Smooth muscle cell (in vitro differentiated cells): ENCODE measurements around the gene MORN4. TPM values are rescaled to one million over a fixed set of nuclear protein-coding genes. Genes with fewer than 3 reads are reported as not detected.

ENCODE experiments used
- DNase-seq: peaks from one replicate; lab custom pipeline; 2025; ENCODE audit not compliant: unreplicated experiment; lab: John Stamatoyannopoulos, UW
- H2AFZ ChIP-seq: fragments of 200-600 bp; sonication (generic); 2 replicates; pipeline ENCODE4 v1.6.0; 2016; ENCODE audit warnings: antibody characterized with exemption, low read depth, mild to moderate bottlenecking
- H3F3A ChIP-seq: fragments of 200-600 bp; sonication (generic); 2 replicates; pipeline ENCODE4 v1.6.0; 2017; ENCODE audit warnings: antibody characterized with exemption, low read depth
- H3K27ac ChIP-seq: fragments of 200-600 bp; sonication (generic); 2 replicates; pipeline ENCODE4 v1.5.1; 2016; ENCODE audit warnings: low read depth, mild to moderate bottlenecking
- H3K27me3 ChIP-seq: fragments of 200-600 bp; sonication (generic); 2 replicates; pipeline ENCODE4 v1.6.1; 2016; ENCODE audit warnings: low read depth, mild to moderate bottlenecking
- H3K36me3 ChIP-seq: fragments of 200-600 bp; sonication (generic); 2 replicates; pipeline ENCODE4 v1.5.1; 2016; ENCODE audit warnings: low read depth
- H3K4me1 ChIP-seq: fragments of 200-600 bp; sonication (generic); 2 replicates; pipeline ENCODE4 v1.5.1; 2016; ENCODE audit warnings: low read depth
- H3K4me2 ChIP-seq: fragments of 200-600 bp; sonication (generic); 2 replicates; pipeline ENCODE4 v1.6.0; 2016; ENCODE audit warnings: mild to moderate bottlenecking
- H3K4me3 ChIP-seq: fragments of 200-600 bp; sonication (generic); 2 replicates; pipeline ENCODE4 v1.5.1; 2016; ENCODE audit warnings: mild to moderate bottlenecking
- H3K79me2 ChIP-seq: fragments of 200-600 bp; sonication (generic); 2 replicates; pipeline ENCODE4 v1.6.0; 2016; ENCODE audit warnings: low read depth, mild to moderate bottlenecking
- H3K9ac ChIP-seq: fragments of 200-600 bp; sonication (generic); 2 replicates; pipeline ENCODE4 v1.6.0; 2016; ENCODE audit warnings: low read depth
- H3K9me3 ChIP-seq: fragments of 200-600 bp; sonication (generic); replicated peaks from 2 replicates; pipeline ENCODE4 v1.5.1; 2016; ENCODE audit warnings: low read depth
- H4K20me1 ChIP-seq: fragments of 200-600 bp; sonication (generic); 2 replicates; pipeline ENCODE4 v1.6.0; 2016; ENCODE audit warnings: low read depth
- WGBS: methylation state at CpG from one replicate; pipeline ENCODE4 v1.1.7; 2016; ENCODE audit warnings: low lambda C conversion rate; 5-methylcytosine and 5-hydroxymethylcytosine counted together
- polyA plus RNA-seq: library from polyadenylated mRNA; unstranded; fragments of >200 nt; fragmentation: Nextera tagmentation; extraction: Ambion mirVana; gene quantifications from 2 replicates; pipeline ENCODE4 v1.2.1, GENCODE V29; 2016
- total RNA-seq: library from RNA; depleted of rRNA; stranded (reverse); fragments of >200 nt; gene quantifications from 2 replicates; pipeline ENCODE4 v1.2.3, GENCODE V29; 2014
- TF ChIP-seq, protein P1 (sequence below): fragments of 200-600 bp; sonication (generic); IDR thresholded peaks from 2 replicates; pipeline ENCODE4 v1.5.1; 2017; ENCODE audit warnings: borderline replicate concordance, mild to moderate bottlenecking, antibody characterized with exemption; ENCODE audit not compliant: insufficient read depth, poor library complexity, severe bottlenecking

MORN4 gene
- total and polyA plus RNA-seq, 2 experiments from 2014 or later: 2.9 to 16.8 TPM

DNA sequence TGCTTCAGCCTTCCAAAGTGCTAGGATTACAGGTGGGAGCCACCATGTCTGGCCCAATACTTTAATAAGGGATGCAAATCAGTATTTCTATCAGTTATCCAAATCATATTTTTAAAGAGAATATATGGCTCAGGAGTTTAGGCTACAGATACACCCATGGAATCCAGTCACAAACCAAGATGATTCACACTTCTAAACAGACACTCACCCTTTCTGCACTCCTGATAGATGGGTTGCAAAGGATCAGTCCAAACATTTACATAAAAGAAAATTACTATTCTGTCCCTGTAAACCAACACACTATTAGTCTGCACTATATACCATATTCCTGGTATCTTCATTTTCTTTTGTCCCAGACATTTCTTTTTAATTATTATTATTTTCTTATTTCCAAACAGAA lies 2.2 kb downstream of the MORN4 start:
- no peaks in the 10 kb centered on the region for H3K27me3 ChIP-seq
- no peak overlapping the region for H3K27ac ChIP-seq
- H3K36me3 ChIP-seq: no peaks in the 10 kb centered on the region
- H3K4me2 ChIP-seq: no peak overlapping the region
- DNase-seq: no peak
- no peak overlapping the region for H2AFZ ChIP-seq
- H3K4me3 ChIP-seq: no peak overlapping the region
- no peaks in the 10 kb centered on the region for H3F3A ChIP-seq
- H3K9me3 ChIP-seq: no peaks in the 10 kb centered on the region
- no peak overlapping the region for H3K9ac ChIP-seq
- peaks cover 5% of the 10 kb centered on the region for H3K4me1 ChIP-seq
- TF ChIP-seq, protein P1, sequence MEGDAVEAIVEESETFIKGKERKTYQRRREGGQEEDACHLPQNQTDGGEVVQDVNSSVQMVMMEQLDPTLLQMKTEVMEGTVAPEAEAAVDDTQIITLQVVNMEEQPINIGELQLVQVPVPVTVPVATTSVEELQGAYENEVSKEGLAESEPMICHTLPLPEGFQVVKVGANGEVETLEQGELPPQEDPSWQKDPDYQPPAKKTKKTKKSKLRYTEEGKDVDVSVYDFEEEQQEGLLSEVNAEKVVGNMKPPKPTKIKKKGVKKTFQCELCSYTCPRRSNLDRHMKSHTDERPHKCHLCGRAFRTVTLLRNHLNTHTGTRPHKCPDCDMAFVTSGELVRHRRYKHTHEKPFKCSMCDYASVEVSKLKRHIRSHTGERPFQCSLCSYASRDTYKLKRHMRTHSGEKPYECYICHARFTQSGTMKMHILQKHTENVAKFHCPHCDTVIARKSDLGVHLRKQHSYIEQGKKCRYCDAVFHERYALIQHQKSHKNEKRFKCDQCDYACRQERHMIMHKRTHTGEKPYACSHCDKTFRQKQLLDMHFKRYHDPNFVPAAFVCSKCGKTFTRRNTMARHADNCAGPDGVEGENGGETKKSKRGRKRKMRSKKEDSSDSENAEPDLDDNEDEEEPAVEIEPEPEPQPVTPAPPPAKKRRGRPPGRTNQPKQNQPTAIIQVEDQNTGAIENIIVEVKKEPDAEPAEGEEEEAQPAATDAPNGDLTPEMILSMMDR: no peak
- H3K79me2 ChIP-seq: peaks cover 12% of the 10 kb centered on the region
- no peaks in the 10 kb centered on the region for H4K20me1 ChIP-seq

GRCh38 chr10:97629289-97629688 lies 4.0 kb downstream of the MORN4 start:
- H3K36me3 ChIP-seq: no peaks in the 10 kb centered on the region
- TF ChIP-seq, protein P1: no peak
- H3K4me1 ChIP-seq: peaks cover 5% of the 10 kb centered on the region
- no peak overlapping the region for H3K4me3 ChIP-seq
- no peaks in the 10 kb centered on the region for H3K27me3 ChIP-seq
- peaks cover 12% of the 10 kb centered on the region for H3K79me2 ChIP-seq
- no peak overlapping the region for H3K27ac ChIP-seq
- DNase-seq: no peak
- no peak overlapping the region for H3K9ac ChIP-seq
- H3F3A ChIP-seq: no peaks in the 10 kb centered on the region
- no peak overlapping the region for H2AFZ ChIP-seq
- no peaks in the 10 kb centered on the region for H3K9me3 ChIP-seq
- no peak overlapping the region for H3K4me2 ChIP-seq
- H4K20me1 ChIP-seq: no peaks in the 10 kb centered on the region
- WGBS: 98% methylated on average over 5 of the region's 5 CpGs

DNA sequence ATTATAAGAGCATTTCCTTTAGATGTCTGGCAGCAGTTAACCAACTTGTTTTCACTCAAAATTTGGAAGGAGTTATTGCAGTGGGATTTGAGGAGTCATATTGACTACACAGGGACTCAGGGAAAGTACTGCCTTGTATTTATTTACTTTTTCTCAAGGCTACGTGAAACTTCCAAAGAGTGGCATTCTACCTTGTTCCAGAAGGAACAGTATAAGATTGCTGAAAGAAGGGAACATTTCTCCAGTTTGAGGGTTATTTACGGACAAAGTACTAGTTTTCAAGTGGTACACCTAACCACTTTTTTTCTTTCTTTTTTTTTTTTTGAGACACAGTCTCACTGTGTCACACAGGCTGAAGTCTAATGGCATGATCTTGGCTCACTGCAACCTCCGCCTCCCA lies 5.1 kb downstream of the MORN4 start:
- WGBS: 91% methylated on average over 3 of the region's 3 CpGs
- Histone ChIP-seq H3K27me3 (no peaks in the 10 kb centered on the region), H2AFZ (no peak overlapping the region), H3K36me3 (no peaks in the 10 kb centered on the region), H3F3A (no peaks in the 10 kb centered on the region), H3K79me2 (peaks cover 12% of the 10 kb centered on the region), H3K9me3 (no peaks in the 10 kb centered on the region), H3K4me3 (no peak overlapping the region), H3K27ac (no peak overlapping the region), H3K4me1 (peaks cover 5% of the 10 kb centered on the region), H3K4me2 (no peak overlapping the region), H3K9ac (no peak overlapping the region), H4K20me1 (no peaks in the 10 kb centered on the region)
- no peak for DNase-seq
- TF ChIP-seq, protein P1: no peak

DNA sequence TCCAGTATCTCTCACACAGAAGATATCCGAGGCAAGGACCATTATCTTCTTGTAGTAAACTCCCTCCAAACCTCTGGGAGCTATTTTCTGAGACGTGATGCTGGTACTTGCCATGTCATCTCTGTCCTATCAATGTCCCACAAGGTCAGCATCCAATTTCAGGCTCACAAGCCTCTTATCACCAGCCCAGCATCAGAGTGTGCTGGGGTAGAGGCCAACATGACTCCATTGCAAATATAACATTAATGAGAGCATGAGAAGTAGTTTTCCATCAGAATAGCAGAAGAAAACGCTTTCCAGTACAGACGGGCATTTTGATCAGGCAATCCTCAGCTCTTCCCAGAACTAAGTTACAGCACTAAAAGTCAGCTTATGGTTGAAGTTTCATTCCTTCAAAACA lies 5.6 kb downstream of the MORN4 start:
- Histone ChIP-seq H3K27ac (no peak overlapping the region), H3K4me3 (no peak overlapping the region), H3K4me2 (no peak overlapping the region), H3K9me3 (no peaks in the 10 kb centered on the region), H3K27me3 (no peaks in the 10 kb centered on the region), H3K9ac (no peak overlapping the region), H3K4me1 (peaks cover 5% of the 10 kb centered on the region), H3K36me3 (no peaks in the 10 kb centered on the region), H4K20me1 (no peaks in the 10 kb centered on the region), H3F3A (no peaks in the 10 kb centered on the region), H2AFZ (no peak overlapping the region), H3K79me2 (peaks cover 12% of the 10 kb centered on the region)
- 68% methylated on average over 4 of the region's 4 CpGs for WGBS
- TF ChIP-seq, protein P1: no peak
- no peak for DNase-seq
